GM18511 (cell line): ENCODE results near the gene GCAT.
"Not testable (repeated sequence)": the region's sequence is repeated elsewhere in the genome, so short reads cannot be mapped to it uniquely, and the experiment has no call there.

ENCODE experiments used
- ATAC-seq: cut with Tn5 transposase; IDR thresholded peaks from one replicate; pipeline ENCODE4 v1.9.1; 2021; ENCODE audit warnings: mild to moderate bottlenecking, moderate library complexity; ENCODE audit not compliant: unreplicated experiment

The GCAT gene

GRCh38 chr22:37781434-37782059 lies 26.2 kb upstream of the GCAT start:
- ATAC-seq, result no peak

DNA sequence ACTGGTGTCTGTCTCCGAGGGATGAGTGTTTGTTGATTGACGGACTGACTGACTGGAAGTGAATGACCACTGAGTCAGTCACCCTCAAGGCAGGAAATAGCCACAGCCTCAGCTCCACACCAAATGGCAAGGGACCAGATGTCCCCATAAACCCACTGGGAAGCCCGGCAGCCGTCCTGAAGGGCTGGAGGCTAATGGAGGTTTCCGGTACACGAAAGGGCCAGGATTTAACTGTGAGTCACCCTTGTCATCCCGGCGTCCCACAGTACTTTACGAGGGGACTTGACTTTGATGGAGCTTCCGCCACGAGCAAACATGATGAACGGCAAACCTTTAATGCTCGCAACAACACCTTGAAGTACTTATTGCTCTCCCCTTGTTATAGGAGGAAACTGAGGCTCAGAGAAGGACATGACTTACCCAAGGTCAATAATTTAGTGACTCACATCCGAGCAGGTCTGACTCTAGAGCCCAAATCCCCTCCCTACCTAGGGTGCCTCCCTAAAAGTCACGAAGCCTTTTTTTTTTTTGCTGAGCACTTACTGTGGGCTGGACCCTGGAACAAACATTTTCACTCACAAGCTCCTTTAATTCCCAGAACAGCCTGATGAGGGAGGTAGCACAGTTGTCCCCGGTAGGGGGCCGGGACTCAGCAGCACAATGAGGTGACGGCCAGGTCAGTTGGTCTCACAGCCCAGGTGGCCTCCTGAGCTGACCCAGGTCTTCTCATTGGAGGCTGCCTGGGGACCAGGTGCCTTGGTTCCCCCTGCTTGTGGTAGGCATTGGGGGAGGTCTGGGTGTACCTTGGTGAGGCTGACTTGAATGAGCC lies 25.2 kb upstream of the GCAT start:
- no peak for ATAC-seq

DNA sequence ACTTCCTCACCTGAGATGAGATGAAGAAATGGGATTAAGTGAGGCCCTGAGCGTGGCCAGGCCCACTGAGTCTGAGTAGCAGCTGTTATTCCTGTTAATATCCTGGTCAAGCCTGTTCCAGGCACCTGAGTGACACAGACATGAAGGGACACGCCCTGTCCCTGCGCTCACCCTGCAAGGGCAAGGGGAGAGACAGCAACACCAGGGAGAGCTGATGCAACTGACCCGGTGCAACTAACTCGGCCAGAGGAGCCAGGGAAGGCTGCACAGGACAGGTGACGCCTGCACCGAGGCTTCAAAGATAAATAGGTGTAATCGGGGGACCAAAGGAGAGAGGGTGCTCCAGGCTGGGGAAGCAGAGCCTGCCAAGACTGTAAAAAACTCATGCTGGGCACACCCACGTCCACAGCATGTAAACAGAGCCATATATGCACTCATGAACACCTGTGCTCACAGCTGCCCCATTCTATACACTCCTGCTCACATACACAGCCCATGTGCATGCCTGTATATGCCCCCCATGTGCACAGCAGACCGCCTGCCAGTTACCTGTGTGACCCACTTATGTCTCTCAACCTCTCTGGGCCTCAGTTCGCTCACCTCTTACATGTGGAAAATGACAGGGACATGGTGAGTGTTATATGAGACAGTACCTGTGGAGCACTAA lies 22.8 kb upstream of the GCAT start:
- ATAC-seq, result no peak

GRCh38 chr22:37790234-37790633 lies 17.5 kb upstream of the GCAT start:
- no peak for ATAC-seq

- no peak for ATAC-seq
Observed at GRCh38 chr22:37792494-37792893, 15.2 kb upstream of the GCAT start.

DNA sequence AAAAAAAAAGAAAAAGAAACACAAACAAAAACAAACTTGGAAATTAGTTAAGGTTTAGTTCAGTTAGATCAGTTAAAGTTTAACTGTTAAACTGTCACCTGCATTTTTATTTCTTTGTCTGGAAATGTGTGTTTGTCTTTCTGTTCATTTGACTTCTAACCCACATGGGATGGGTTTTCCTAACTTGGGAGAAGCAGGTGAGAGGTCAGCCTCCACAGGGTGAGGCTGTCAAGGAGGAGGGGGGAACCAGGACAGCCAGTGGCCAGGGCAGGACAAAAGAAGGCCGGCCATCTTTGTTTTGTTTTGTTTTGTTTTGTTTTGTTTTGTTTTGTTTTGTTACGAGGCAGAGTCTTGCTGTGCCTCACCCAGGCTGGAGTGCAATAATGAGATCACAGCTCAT lies 13.4 kb upstream of the GCAT start:
- no peak for ATAC-seq

- ATAC-seq, result no peak
Observed at GRCh38 chr22:37796079-37796478, 11.7 kb upstream of the GCAT start.

DNA sequence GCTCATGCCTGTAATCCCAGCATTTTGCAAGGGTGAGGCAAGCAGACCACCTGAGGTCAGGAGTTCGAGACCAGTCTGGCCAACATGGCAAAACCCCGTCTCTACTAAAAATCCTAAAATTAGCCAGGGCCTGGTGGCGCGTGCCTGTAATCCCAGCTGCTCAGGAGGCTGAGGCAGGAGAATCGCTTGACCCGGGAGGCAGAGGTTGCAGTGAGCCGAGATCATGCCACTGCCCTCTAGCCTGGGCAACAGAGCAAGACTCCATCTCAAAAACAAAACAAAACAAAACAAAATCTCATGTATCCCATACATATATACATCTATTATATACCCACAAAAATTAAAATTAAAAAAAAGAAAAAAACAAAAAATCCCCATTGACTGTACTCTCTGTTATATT lies 10.5 kb upstream of the GCAT start:
- not testable (repeated sequence) for ATAC-seq

GRCh38 chr22:37797874-37798500 lies 9.7 kb upstream of the GCAT start:
- ATAC-seq, result no peak

GRCh38 chr22:37799979-37800378 lies 7.8 kb upstream of the GCAT start:
- ATAC-seq, result not testable (repeated sequence)

- ATAC-seq, result no peak
Observed at GRCh38 chr22:37801946-37802309, 5.8 kb upstream of the GCAT start.

DNA sequence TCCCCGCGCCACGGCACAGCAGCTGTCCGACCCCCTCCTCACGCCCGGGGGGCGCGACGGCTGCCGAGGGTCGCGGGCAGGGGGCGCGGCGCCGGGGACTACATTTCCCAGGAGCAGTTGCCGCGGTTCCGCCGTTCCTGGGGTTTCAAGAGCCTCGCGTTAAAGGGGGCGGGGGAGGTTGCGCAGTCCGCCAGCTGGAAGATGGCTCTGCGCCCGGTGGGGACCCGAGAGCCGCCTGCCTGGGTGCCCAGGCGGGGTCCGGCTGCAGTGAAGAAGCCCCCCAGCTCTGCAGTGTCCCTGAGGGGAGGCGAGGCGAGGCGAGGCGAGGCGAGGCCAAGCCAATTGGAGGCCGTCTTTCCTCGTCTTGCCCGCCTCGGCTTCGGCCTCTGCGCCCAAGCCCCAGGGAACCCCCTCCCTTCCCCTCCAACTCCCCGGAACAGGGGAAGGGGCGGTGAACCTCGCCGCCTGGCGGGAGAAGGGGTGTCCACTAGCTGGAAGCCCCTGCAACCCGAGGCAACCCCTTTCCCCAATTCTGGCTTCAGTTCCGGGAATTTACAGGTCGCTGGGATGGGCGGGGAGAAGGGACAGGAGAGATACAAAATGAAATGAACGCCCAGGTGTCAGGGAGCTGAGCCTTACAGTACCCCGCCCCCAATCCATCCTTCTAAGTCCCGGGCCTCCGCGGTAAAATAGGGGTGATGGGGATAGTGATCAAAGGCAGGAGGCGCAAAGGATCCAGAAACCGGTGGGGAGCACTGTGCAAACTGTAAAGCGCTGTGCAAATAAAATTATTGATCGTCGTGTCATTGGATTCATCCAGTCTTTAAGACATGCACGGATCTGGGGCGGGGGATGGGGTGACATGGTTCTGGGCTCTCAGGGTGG lies 5.2 kb upstream of the GCAT start:
- no peak for ATAC-seq

DNA sequence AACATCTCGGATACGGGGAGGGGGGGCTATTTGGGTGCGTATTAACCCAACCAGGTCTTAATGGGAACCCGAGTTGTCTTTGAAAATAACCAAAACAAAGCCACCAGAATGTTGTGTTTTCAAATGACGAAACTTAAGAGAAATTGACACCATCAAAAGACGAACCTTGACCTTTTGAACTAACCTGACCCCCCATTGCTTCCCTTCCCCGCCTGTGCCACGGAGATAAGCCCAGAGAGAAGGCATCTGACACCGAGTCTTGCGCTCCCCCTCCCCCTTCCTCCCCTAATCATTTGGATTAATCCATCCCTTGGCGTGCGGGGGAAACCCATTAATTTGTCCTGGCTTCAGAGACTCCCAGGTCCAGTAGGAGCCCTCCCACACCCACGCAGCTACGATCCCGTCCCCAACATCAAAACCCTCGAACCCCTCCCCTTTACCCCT lies 4.5 kb upstream of the GCAT start:
- ATAC-seq, result no peak

- no peak for ATAC-seq
Observed at GRCh38 chr22:37803639-37804351, 3.9 kb upstream of the GCAT start.

GRCh38 chr22:37804352-37804880 lies 3.3 kb upstream of the GCAT start:
- ATAC-seq, result no peak

DNA sequence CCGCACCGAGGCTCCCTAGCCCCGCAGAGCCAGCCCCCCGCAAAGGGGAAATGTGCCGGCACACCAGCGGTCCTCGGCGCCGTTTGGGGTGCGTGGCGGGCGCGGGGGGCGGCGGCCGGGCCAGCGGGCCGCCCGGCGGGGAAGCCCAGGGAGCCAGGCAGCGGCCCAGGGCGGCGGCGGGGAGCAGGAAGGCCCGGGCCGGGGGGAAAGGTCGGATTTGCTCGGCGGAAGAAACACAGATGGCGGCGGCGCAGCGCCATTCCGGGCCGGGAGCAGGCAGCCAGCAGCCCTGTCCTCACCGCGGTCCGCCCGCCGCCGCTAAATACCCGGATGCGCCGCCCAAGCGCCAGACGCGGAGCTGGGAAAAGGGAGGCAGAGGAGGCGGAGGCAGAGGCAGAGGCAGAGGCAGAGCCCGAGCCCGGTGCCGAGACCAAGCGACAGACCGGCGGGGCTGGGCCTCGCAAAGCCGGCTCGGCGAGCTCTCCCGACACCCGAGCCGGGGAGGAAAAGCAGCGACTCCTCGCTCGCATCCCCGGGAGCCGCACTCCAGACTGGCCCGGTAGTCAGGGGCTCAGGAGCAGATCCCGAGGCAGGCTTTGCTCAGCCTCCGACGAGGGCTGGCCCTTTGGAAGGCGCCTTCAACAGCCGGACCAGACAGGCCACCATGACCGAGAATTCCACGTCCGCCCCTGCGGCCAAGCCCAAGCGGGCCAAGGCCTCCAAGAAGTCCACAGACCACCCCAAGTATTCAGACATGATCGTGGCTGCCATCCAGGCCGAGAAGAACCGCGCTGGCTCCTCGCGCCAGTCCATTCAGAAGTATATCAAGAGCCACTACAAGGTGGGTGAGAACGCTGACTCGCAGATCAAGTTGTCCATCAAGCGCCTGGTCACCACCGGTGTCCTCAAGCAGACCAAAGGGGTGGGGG lies 2.6 kb upstream of the GCAT start:
- ATAC-seq, result no peak

DNA sequence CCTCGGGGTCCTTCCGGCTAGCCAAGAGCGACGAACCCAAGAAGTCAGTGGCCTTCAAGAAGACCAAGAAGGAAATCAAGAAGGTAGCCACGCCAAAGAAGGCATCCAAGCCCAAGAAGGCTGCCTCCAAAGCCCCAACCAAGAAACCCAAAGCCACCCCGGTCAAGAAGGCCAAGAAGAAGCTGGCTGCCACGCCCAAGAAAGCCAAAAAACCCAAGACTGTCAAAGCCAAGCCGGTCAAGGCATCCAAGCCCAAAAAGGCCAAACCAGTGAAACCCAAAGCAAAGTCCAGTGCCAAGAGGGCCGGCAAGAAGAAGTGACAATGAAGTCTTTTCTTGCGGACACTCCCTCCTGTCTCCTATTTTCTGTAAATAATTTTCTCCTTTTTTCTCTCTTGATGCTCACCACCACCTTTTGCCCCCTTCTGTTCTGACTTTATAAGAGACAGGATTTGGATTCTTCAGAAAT lies 1.9 kb upstream of the GCAT start:
- ATAC-seq, result no peak
